Measurements from ENCODE around the gene KDM5C.

- TF ChIP-seq, protein P1, sequence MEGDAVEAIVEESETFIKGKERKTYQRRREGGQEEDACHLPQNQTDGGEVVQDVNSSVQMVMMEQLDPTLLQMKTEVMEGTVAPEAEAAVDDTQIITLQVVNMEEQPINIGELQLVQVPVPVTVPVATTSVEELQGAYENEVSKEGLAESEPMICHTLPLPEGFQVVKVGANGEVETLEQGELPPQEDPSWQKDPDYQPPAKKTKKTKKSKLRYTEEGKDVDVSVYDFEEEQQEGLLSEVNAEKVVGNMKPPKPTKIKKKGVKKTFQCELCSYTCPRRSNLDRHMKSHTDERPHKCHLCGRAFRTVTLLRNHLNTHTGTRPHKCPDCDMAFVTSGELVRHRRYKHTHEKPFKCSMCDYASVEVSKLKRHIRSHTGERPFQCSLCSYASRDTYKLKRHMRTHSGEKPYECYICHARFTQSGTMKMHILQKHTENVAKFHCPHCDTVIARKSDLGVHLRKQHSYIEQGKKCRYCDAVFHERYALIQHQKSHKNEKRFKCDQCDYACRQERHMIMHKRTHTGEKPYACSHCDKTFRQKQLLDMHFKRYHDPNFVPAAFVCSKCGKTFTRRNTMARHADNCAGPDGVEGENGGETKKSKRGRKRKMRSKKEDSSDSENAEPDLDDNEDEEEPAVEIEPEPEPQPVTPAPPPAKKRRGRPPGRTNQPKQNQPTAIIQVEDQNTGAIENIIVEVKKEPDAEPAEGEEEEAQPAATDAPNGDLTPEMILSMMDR (conservative IDR thresholded peaks at IDR 0.05), result no peak
- TF ChIP-seq EZH2 (IDR thresholded peaks at IDR 0.05; ENCODE audit: low read depth), result no peak
Measured at GRCh38 chrX:53237056-53237455, 12.0 kb upstream of the KDM5C start.
